Sciatic nerve (tissue), 2 donors: ENCODE results near the gene C19orf12. TPM values are rescaled to one million over a fixed set of nuclear protein-coding genes. Genes with fewer than 3 reads are reported as not detected.
"Not testable (repeated sequence)": the region's sequence is repeated elsewhere in the genome, so short reads cannot be mapped to it uniquely, and the experiment has no call there.

Experiments
- ATAC-seq: fragments of 200-7000 bp; cut with Tn5 transposase; one replicate; pipeline ENCODE4 v1.9.1; 2020; ENCODE audit warnings: mild to moderate bottlenecking, moderate library complexity
- DNase-seq: peaks from one replicate; pipeline ENCODE4 v3.0.0-alpha.2; 2020; ENCODE audit warnings: low spot score
- intact Hi-C: fragments of 100-400 bp; cut with DNase I; formaldehyde crosslinking; loops from one replicate; pipeline ENCODE4 v1.14.2; 2022
- total RNA-seq: library from RNA; stranded (reverse); fragmentation: NEBNext Ultra II Directional; extraction: Animal tissue kit (Norgen Biotek cat#: 25700); gene quantifications from one replicate; pipeline ENCODE4 v1.2.1, GENCODE V29; 2021
- donor health status: DM: no; HTN: no; CAD: no.
- donor health status: DM: no; HTN: no; CAD: no.

The C19orf12 gene
- total RNA-seq, 1 donor from 2014 or later, result 30.9 TPM

DNA sequence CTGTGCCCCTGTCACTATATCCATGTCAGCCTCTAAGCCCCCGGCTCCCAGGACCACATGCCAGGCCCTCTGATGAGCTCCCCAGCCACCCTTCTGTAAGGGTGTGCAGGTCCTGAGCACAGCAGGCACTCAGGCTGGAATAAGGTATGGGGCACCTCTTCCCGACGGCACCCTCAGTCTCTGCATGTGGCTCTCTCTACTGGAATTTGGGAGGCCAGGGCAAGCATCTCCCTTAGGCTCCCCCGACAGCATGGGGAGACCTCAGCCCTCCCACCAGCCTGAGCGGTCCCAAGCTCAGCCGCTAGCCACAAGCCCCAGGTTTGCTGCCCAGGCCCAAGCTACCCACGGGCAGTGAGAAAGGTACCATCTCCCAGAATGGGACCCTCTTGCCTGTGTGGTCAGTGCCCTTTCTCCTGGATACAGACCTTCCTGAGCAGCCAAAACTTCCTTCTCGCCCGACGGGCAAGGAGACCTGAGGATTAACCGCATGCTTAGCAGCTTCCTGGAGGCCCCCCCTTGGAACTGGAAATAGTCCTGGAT, 22.5 kb upstream of the C19orf12 start:
- DNase-seq (no peak), ATAC-seq (no peak)
- intact Hi-C loops, result loop anchor here (5.0 kb wide), 1 partner anchor 790 kb away; no protein-coding TSS in a partner anchor

DNA sequence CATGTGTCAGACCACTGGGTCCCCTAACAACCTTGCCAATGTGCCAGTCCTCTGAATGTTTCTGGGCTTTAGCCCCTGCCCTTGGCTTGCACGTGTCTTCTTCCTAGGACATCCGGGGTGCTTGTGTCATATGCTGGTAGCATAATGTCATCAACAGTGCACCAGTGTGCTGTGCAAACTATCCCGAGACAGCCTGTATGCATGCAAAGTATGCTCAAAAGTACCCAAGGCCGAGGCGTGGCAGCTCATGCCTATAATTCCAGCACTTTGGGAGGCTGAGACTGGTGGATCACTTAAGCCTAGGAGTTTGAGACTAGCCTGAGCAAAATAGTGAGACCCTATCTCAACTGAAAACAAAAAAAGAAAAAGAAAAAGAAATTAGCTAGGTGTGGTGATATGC, 20.8 kb upstream of the C19orf12 start:
- no peak for ATAC-seq
- intact Hi-C loops, result loop anchor here (2.0 to 5.0 kb wide), 2 partner anchors 137 to 789 kb away; no protein-coding TSS in a partner anchor

DNA sequence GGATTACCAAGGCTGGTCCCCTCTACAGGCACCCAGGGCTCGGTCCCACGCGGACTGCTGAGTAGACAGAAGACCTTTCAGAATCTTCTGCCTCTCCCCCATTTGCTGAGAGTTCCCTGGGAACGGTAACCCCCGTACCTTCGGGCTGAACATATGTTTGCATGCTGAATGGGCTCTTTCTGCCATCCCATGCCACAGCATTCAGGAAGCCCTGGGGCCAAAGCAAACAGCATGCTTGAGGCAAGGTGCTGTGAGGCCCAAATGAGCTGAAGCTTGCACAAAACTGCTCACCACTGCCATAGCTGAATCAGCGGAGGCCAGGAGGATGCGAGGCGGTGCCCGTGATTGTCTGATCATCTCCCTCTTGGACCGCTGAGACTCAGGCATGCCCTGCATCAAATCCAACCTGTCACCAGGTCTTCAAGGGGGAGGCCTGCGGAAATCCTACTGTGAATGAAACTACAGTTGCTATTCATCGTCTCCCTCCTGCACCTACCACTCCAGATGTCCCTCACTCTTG, 16.3 kb upstream of the C19orf12 start:
- intact Hi-C loops, result no loop called here
- DNase-seq (no peak), ATAC-seq (no peak)

More for the DNA sequence above, 20.8 kb upstream of the C19orf12 start:
- DNase-seq, result no peak

DNA sequence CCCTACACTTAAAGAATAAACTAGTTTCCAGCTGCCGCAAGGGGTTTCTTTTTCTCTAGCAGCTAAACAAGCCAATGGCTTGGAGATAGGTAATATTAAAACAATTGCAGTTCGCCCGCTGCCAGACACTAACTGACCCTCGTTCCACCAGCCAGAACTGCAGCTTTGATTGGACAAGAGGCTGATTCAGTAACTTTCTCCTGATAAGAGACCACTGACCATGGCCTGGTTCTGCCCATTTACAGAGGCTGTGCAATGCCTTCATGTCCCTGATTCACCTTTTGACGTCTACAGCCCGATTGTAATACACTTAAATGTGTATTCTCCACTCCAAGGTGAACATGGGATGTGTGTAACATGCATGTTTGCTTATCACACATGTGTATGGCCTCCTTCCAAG, 12.8 kb upstream of the C19orf12 start:
- ATAC-seq (no peak), DNase-seq (no peak)
- intact Hi-C loops, result no loop called here

DNA sequence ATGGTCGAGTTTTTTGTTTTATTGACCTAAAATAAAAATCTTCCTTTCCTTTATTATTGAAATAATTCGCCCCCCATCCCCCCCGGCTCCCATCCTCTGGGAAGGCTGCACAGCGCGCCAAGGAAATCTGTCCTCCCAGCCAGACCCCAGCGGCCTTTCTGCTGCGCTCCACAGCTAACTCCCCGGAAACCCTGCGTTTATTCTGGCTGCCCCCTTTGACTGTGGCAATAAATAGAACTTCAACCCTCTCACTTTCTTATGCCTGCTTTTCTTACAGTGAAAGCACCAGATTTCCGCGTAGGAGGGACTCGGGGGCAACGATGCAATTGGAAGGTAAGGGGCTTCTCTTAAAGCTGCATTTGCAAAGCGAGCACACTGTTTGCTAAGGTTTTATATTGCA, 9.7 kb upstream of the C19orf12 start:
- intact Hi-C loops, result no loop called here
- no peak for DNase-seq
- ATAC-seq, result no peak

GRCh38 chr19:29724102-29724641, 9.1 kb upstream of the C19orf12 start:
- DNase-seq, result no peak
- peak; percentile 30 for ATAC-seq
- intact Hi-C loops, result no loop called here

GRCh38 chr19:29717051-29717450, 2.0 kb upstream of the C19orf12 start:
- no peak for DNase-seq
- intact Hi-C loops, result no loop called here
- no peak for ATAC-seq

- no peak for DNase-seq
- intact Hi-C loops, result loop anchor here (1.0 kb wide), 1 partner anchor 108 kb away; no protein-coding TSS in a partner anchor
- peak; percentile 36 for ATAC-seq
Measured at GRCh38 chr19:29715701-29716581, 880 bp upstream of the C19orf12 start.

- ATAC-seq (no peak), DNase-seq (no peak)
- intact Hi-C loops, result no loop called here
Measured at GRCh38 chr19:29714371-29714952, 599 bp downstream of the C19orf12 start.

- intact Hi-C loops, result no loop called here
- DNase-seq (no peak), ATAC-seq (no peak)
Measured at GRCh38 chr19:29712744-29713516, 2.1 kb downstream of the C19orf12 start.

DNA sequence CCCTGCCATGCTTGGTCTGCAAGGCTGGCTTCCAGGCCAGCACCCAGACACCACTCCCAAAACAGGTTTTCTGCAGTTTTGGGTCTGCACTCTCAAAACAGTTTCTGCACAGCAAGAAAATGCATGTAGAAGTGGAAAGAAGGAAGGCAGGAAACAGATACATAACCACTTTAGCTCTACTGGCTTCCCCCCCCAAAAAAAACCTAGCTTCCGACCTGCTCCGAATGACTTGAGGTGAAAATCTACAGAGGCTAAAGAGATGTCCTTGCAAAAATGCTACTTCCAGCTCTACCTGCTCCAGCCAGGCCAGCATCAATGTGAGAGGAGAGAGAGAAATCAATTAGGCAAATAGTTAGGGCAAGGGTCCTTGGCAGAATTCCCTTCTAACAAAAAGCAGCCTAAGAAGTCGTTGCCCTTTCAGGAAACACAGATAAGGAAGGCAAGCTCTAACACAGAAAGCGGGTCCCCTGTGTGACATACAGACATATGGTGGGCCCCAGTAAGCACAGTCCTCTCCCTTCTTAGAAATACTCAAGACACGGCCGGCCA, 3.4 kb downstream of the C19orf12 start:
- no peak for DNase-seq
- ATAC-seq, result no peak

DNA sequence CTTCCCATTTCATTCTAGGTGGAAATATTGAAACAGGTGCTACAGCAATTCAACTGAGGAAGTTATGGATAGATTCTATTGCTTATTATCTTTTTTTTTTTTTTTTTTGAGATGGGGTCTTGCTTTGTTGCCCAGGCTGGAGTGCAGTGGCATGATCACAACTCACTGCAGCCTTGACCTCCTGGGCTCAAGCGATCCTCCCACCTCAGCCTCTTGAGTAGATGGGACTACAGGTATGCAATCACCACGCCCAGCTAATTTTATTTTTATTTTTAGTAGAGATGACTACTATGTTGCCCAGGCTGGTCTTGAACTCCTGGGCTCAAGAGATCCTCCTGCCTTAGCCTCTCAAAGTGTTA, 5.6 kb downstream of the C19orf12 start:
- ATAC-seq, intact Hi-C loops, DNase-seq: not testable (repeated sequence)

More for the DNA sequence above, 3.4 kb downstream of the C19orf12 start:
- intact Hi-C loops, result no loop called here

- DNase-seq (no peak), ATAC-seq (peak; percentile 83)
- intact Hi-C loops, result no loop called here
Measured at GRCh38 chr19:29708554-29709439, 6.3 kb downstream of the C19orf12 start.

DNA sequence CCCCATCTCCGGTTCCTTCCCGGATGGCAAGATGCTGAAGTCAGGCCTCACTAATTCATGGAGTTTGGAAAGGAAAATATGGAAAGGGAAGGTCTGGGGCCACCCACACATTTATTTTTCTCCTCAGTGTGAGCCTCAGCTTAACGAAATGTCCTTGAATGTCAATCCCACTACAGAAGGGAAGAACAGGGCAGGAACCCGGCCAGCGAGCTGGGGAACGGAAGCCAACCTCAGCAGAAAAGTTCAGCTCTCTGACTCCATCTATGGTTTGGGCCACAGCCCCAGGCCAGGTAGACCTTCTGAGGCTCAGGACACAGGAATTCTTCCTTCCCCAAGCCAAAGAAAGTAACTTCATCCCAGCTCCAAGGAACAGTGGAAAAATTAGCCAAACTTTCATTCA, 8.4 kb downstream of the C19orf12 start:
- no peak for ATAC-seq
- no peak for DNase-seq
- intact Hi-C loops, result no loop called here

GRCh38 chr19:29705706-29706105, 9.4 kb downstream of the C19orf12 start:
- intact Hi-C loops, result no loop called here
- DNase-seq, result no peak
- no peak for ATAC-seq

GRCh38 chr19:29704562-29705558, 10.2 kb downstream of the C19orf12 start:
- DNase-seq, result no peak
- ATAC-seq, result no peak
- intact Hi-C loops, result no loop called here

- DNase-seq (no peak), ATAC-seq (no peak)
- intact Hi-C loops, result no loop called here
Measured at GRCh38 chr19:29702963-29703320, 12.1 kb downstream of the C19orf12 start.
